H9 (cell line): Measurements from ENCODE around the gene DLX6. TPM values are rescaled to one million over a fixed set of nuclear protein-coding genes. Genes with fewer than 3 reads are reported as not detected.
A peak's percentile ranks its signal among the peaks of the same experiment; 100 is the strongest.

ENCODE experiments used
- DNase-seq: peaks from one replicate; pipeline ENCODE4 v3.0.0-alpha.2; 2017
- H2AFZ ChIP-seq: one replicate; pipeline ENCODE4 v1.6.1; 2013; ENCODE audit warnings: mild to moderate bottlenecking, low read length, control low read depth, moderate library complexity
- H2AK5ac ChIP-seq: 2 replicates; pipeline ENCODE4 v1.6.1; 2013; ENCODE audit warnings: low read length, control low read depth, mixed read lengths; ENCODE audit not compliant: insufficient read length
- H2BK120ac ChIP-seq: one replicate; pipeline ENCODE4 v1.6.1; 2013; ENCODE audit warnings: low read depth, mild to moderate bottlenecking, low read length, control low read depth, inconsistent platforms; ENCODE audit not compliant: poor library complexity, severe bottlenecking
- H2BK12ac ChIP-seq: 2 replicates; pipeline ENCODE4 v1.6.1; 2013; ENCODE audit warnings: low read length, control low read depth, mixed read lengths, low read depth; ENCODE audit not compliant: insufficient read length
- H2BK15ac ChIP-seq: 2 replicates; pipeline ENCODE4 v1.6.1; 2013; ENCODE audit warnings: low read depth, low read length, control low read depth
- H2BK20ac ChIP-seq: one replicate; pipeline ENCODE4 v1.6.1; 2013; ENCODE audit warnings: low read depth, mild to moderate bottlenecking, low read length, control low read depth, inconsistent platforms; ENCODE audit not compliant: poor library complexity, severe bottlenecking
- H2BK5ac ChIP-seq: 2 replicates; pipeline ENCODE4 v1.6.1; 2013; ENCODE audit warnings: low read length, control low read depth, mixed read lengths; ENCODE audit not compliant: insufficient read length
- H3K14ac ChIP-seq: 2 replicates; pipeline ENCODE4 v1.6.1; 2013; ENCODE audit warnings: low read length, control low read depth; ENCODE audit not compliant: insufficient read depth
- H3K18ac ChIP-seq: 2 replicates; pipeline ENCODE4 v1.6.1; 2013; ENCODE audit warnings: low read depth, mild to moderate bottlenecking, mixed read lengths, low read length, control low read depth; ENCODE audit not compliant: insufficient read length
- H3K23ac ChIP-seq: 2 replicates; pipeline ENCODE4 v1.6.1; 2013; ENCODE audit warnings: low read length, control low read depth, mixed read lengths, low read depth; ENCODE audit not compliant: insufficient read length
- H3K23me2 ChIP-seq: 2 replicates; pipeline ENCODE4 v1.6.1; 2013; ENCODE audit warnings: low read depth, mild to moderate bottlenecking, mixed read lengths, low read length, control low read depth; ENCODE audit not compliant: insufficient read length, poor library complexity, severe bottlenecking
- H3K27ac ChIP-seq: 2 replicates; pipeline ENCODE4 v1.5.1; 2013; ENCODE audit warnings: low read length, control low read depth, mixed read lengths, low read depth; ENCODE audit not compliant: insufficient read length
- H3K27me3 ChIP-seq: 2 replicates; pipeline ENCODE4 v1.6.1; 2013; ENCODE audit warnings: low read length, control low read depth, inconsistent platforms; ENCODE audit not compliant: insufficient read depth
- H3K4ac ChIP-seq: 2 replicates; pipeline ENCODE4 v1.6.1; 2013; ENCODE audit warnings: low read depth, mild to moderate bottlenecking, control low read depth, inconsistent platforms, low read length, moderate library complexity
- H3K4me1 ChIP-seq: 2 replicates; pipeline ENCODE4 v1.6.1; 2013; ENCODE audit warnings: low read length, control low read depth, inconsistent platforms; ENCODE audit not compliant: insufficient read depth
- H3K4me2 ChIP-seq: 2 replicates; pipeline ENCODE4 v1.6.1; 2013; ENCODE audit warnings: low read length, control low read depth, mixed read lengths; ENCODE audit not compliant: insufficient read length, insufficient read depth
- H3K56ac ChIP-seq: 2 replicates; pipeline ENCODE4 v1.6.1; 2013; ENCODE audit warnings: low read depth, mild to moderate bottlenecking, mixed read lengths, low read length, control low read depth; ENCODE audit not compliant: insufficient read length
- H3K79me1 ChIP-seq: 2 replicates; pipeline ENCODE4 v1.6.1; 2013; ENCODE audit warnings: low read depth, mild to moderate bottlenecking, moderate library complexity, low read length, control low read depth, inconsistent platforms; ENCODE audit not compliant: insufficient read depth, poor library complexity, severe bottlenecking
- H3K79me2 ChIP-seq: 2 replicates; pipeline ENCODE4 v1.6.1; 2013; ENCODE audit warnings: low read length, control low read depth, inconsistent platforms; ENCODE audit not compliant: insufficient read depth
- H3K9ac ChIP-seq: 2 replicates; pipeline ENCODE4 v1.6.1; 2013; ENCODE audit warnings: low read length, control low read depth, mixed read lengths; ENCODE audit not compliant: insufficient read length; ENCODE audit errors: extremely low read depth
- H3K9me3 ChIP-seq: one replicate; pipeline ENCODE4 v1.6.1; 2013; ENCODE audit warnings: low read depth, low read length, inconsistent platforms; ENCODE audit not compliant: control insufficient read depth
- H3T11ph ChIP-seq: one replicate; pipeline ENCODE4 v1.6.1; 2013; ENCODE audit warnings: mild to moderate bottlenecking, low read length, control low read depth, inconsistent platforms
- H4K20me1 ChIP-seq: one replicate; pipeline ENCODE4 v1.6.1; 2013; ENCODE audit not compliant: control insufficient read depth, insufficient read length, insufficient read depth
- H4K5ac ChIP-seq: 2 replicates; pipeline ENCODE4 v1.6.1; 2013; ENCODE audit warnings: low read depth, mild to moderate bottlenecking, mixed read lengths, low read length, control low read depth; ENCODE audit not compliant: insufficient read length
- H4K8ac ChIP-seq: replicated peaks from 2 replicates; pipeline ENCODE4 v1.6.1; 2013; ENCODE audit warnings: low read length, control low read depth, mixed read lengths, low read depth; ENCODE audit not compliant: insufficient read length
- H4K91ac ChIP-seq: 2 replicates; pipeline ENCODE4 v1.6.1; 2013; ENCODE audit warnings: low read depth, mild to moderate bottlenecking, moderate library complexity, mixed read lengths, low read length, control low read depth; ENCODE audit not compliant: insufficient read length
- H3K27ac Mint-ChIP-seq, 3 experiments: 2 replicates in 2 of 3; 3 replicates in 1 of 3; pipeline ENCODE4 v1.8.0; 2020 to 2021; ENCODE audit warnings: mixed read lengths in 3 of 3, mild to moderate bottlenecking in 1 of 3, moderate library complexity in 1 of 3
- H3K27me3 Mint-ChIP-seq: 2 replicates; pipeline ENCODE4 v1.8.0; 2021; ENCODE audit warnings: low read depth, mild to moderate bottlenecking, moderate library complexity, mixed read lengths
- H3K36me3 Mint-ChIP-seq, 3 experiments: 2 replicates in 2 of 3; 3 replicates in 1 of 3; pipeline ENCODE4 v1.8.0; 2020 to 2021; ENCODE audit warnings: low read depth in 3 of 3, mixed read lengths in 3 of 3; ENCODE audit not compliant: insufficient read depth in 1 of 3
- H3K4me1 Mint-ChIP-seq, 2 experiments: 2 replicates each; pipeline ENCODE4 v1.8.0; 2020; ENCODE audit warnings: mixed read lengths in 2 of 2
- H3K4me3 Mint-ChIP-seq, 2 experiments: 2 replicates in 1 of 2; 3 replicates in 1 of 2; pipeline ENCODE4 v1.8.0; 2020 to 2021; ENCODE audit warnings: mild to moderate bottlenecking in 2 of 2, mixed read lengths in 2 of 2, moderate library complexity in 1 of 2
- H3K9me3 Mint-ChIP-seq, 2 experiments: 2 replicates in 1 of 2; 3 replicates in 1 of 2; pipeline ENCODE4 v1.8.0; 2020; ENCODE audit warnings: mild to moderate bottlenecking in 2 of 2, mixed read lengths in 2 of 2, moderate library complexity in 1 of 2
- CTCF ChIP-seq: fragments of 200-600 bp; sonication (generic); conservative IDR thresholded peaks from 3 replicates; pipeline ENCODE4 v1.8.0; 2021; ENCODE audit warnings: antibody characterized with exemption, mild to moderate bottlenecking
- WGBS: extraction: QIAGEN DNeasy Blood & Tissue Kit; methylation state at CpG from one replicate; pipeline ENCODE4 v1.1.7; 2013; ENCODE audit warnings: missing lambda C conversion rate, low lambda C conversion rate, mixed read lengths; ENCODE audit not compliant: insufficient read length; ENCODE audit errors: extremely low coverage; 5-methylcytosine and 5-hydroxymethylcytosine counted together
- total RNA-seq: library from RNA; stranded (reverse); gene quantifications from 2 replicates; pipeline ENCODE4 v1.2.1, GENCODE V29; 2021

Gene DLX6
- total RNA-seq, 1 experiment from 2014 or later = 0.24 TPM

GRCh38 chr7:96992192-96993005 lies 13.0 kb upstream of the DLX6 start:
- Histone ChIP-seq H3K79me2 (no peaks in the 10 kb centered on the region), H2BK20ac (no peak overlapping the region), H3K27me3 (peaks cover 82% of the 10 kb centered on the region), H2BK120ac (no peak overlapping the region), H3K79me1 (no peaks in the 10 kb centered on the region), H4K8ac (no peak overlapping the region), H3K14ac (no peak overlapping the region), H3K4me2 (peak overlapping the region; percentile 58), H3K4ac (no peak overlapping the region), H3K27ac (no peak overlapping the region), H3K23ac (no peak overlapping the region), H3K56ac (no peak overlapping the region), H3K9me3 (no peaks in the 10 kb centered on the region), H3K4me1 (peaks cover 2% of the 10 kb centered on the region), H4K5ac (no peak overlapping the region), H2BK15ac (no peak overlapping the region), H2BK5ac (no peak overlapping the region), H2AK5ac (no peak overlapping the region), H3K23me2 (peaks cover 15% of the 10 kb centered on the region), H2AFZ (no peak overlapping the region), H2BK12ac (no peak overlapping the region), H3K18ac (no peak overlapping the region), H4K20me1 (no peaks in the 10 kb centered on the region), H4K91ac (no peak overlapping the region), H3T11ph (no peak overlapping the region), H3K9ac (no peak overlapping the region)
- WGBS = no CpG with 5 or more reads among the region's 47 CpGs
- Mint-ChIP-seq H3K27me3 (peaks cover 100% of the 10 kb centered on the region), H3K4me1 (peaks cover 29 to 67% of the 10 kb centered on the region in 2 experiments), H3K36me3 (no peaks in the 10 kb centered on the region), H3K9me3 (peaks cover 0 to 12% of the 10 kb centered on the region in 2 experiments; a peak in 4 of 5 replicates), H3K4me3 (peak overlapping the region; percentile 38 to 87; a peak in 4 of 5 replicates), H3K27ac (no peak overlapping the region)
- peak; percentile 43 for DNase-seq
- TF ChIP-seq CTCF = no peak
